WTC11 (cell line): ENCODE results near the gene NHSL1. TPM values are rescaled to one million over a fixed set of nuclear protein-coding genes. Genes with fewer than 3 reads are reported as not detected.

Experiments used
- ATF1 ChIP-seq: sonication (generic); formaldehyde crosslinking; IDR thresholded peaks from 2 replicates; pipeline ENCODE4 v1.8.1; 2023; ENCODE audit warnings: mild to moderate bottlenecking, moderate library complexity, missing genetic modification reagents
- ESRRA ChIP-seq: sonication (generic); formaldehyde crosslinking; IDR thresholded peaks from 2 replicates; pipeline ENCODE4 v1.8.1; 2022; ENCODE audit warnings: mild to moderate bottlenecking, missing genetic modification reagents, borderline replicate concordance
- GABPB1 ChIP-seq: sonication (generic); formaldehyde crosslinking; IDR thresholded peaks from 2 replicates; pipeline ENCODE4 v1.8.1; 2023; ENCODE audit warnings: mild to moderate bottlenecking, missing genetic modification reagents
- NR2C2 ChIP-seq: sonication (generic); formaldehyde crosslinking; IDR thresholded peaks from 2 replicates; pipeline ENCODE4 v1.8.0; 2022; ENCODE audit warnings: mild to moderate bottlenecking, missing genetic modification reagents
- ZNF232 ChIP-seq: sonication (generic); formaldehyde crosslinking; IDR thresholded peaks from 2 replicates; pipeline ENCODE4 v1.8.0; 2022; ENCODE audit warnings: mild to moderate bottlenecking, missing genetic modification reagents
- ZNF263 ChIP-seq: sonication (generic); formaldehyde crosslinking; IDR thresholded peaks from 2 replicates; pipeline ENCODE4 v1.8.1; 2022; ENCODE audit warnings: low read depth, mild to moderate bottlenecking, moderate library complexity, missing genetic modification reagents
- total RNA-seq: library from RNA; stranded (reverse); gene quantifications from 3 replicates; pipeline ENCODE4 v1.2.3, GENCODE V29; 2021
- TF ChIP-seq, protein P1 (sequence below): sonication (generic); formaldehyde crosslinking; conservative IDR thresholded peaks from 2 replicates; pipeline ENCODE4 v1.8.1; 2023; ENCODE audit warnings: mild to moderate bottlenecking, low read depth, missing genetic modification reagents, moderate library complexity
- TF ChIP-seq, protein P2 (sequence below): sonication (generic); formaldehyde crosslinking; IDR thresholded peaks from 2 replicates; pipeline ENCODE4 v1.8.1; 2022; ENCODE audit warnings: mild to moderate bottlenecking, moderate library complexity, missing genetic modification reagents
- TF ChIP-seq, protein P3 (sequence below): fragments of 250-450 bp; sonication (Bioruptor Pico); IDR thresholded peaks from 2 replicates; pipeline ENCODE4 v1.8.0; 2021; ENCODE audit warnings: mild to moderate bottlenecking
- TF ChIP-seq, protein P4 (sequence below): sonication (generic); formaldehyde crosslinking; IDR thresholded peaks from 2 replicates; pipeline ENCODE4 v1.8.0; 2023; ENCODE audit warnings: missing genetic modification reagents, mild to moderate bottlenecking, borderline replicate concordance
- TF ChIP-seq, protein P5 (sequence below): sonication (generic); formaldehyde crosslinking; IDR thresholded peaks from 2 replicates; pipeline ENCODE4 v1.8.0; 2022; ENCODE audit warnings: mild to moderate bottlenecking, missing genetic modification reagents
- TF ChIP-seq, protein P6 (sequence below): sonication (generic); formaldehyde crosslinking; IDR thresholded peaks from 2 replicates; pipeline ENCODE4 v1.8.1; 2022; ENCODE audit warnings: mild to moderate bottlenecking, missing genetic modification reagents, moderate library complexity, borderline replicate concordance
- TF ChIP-seq, protein P7 (sequence below): sonication (generic); formaldehyde crosslinking; IDR thresholded peaks from 2 replicates; pipeline ENCODE4 v1.8.1; 2023; ENCODE audit warnings: mild to moderate bottlenecking, missing genetic modification reagents
- TF ChIP-seq, protein P8 (sequence below): fragments of 250-450 bp; sonication (Bioruptor Pico); IDR thresholded peaks from 2 replicates; pipeline ENCODE4 v1.9.0; 2021; ENCODE audit warnings: mild to moderate bottlenecking

Gene NHSL1
- total RNA-seq, 1 experiment from 2014 or later, result 31.1 TPM

DNA sequence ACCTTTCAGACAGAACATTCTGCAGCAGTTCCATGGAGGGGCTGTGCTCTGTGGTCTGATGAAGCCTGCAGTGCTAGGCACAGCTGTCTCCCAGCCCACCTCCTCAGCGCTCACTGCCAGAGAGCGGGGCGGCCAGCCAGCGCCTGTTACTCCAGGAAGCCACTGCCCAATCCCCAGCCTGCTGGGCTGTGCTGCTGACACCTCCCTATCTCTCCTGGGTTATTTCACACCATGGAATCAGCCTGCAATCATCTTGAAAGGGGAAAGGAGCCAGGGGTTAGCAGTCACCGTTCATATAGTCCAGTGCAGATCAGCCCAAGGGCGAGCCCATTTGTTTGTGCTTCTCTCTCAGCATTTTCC is 46.3 kb upstream of the NHSL1 start (continued):
- TF ChIP-seq, protein P1, sequence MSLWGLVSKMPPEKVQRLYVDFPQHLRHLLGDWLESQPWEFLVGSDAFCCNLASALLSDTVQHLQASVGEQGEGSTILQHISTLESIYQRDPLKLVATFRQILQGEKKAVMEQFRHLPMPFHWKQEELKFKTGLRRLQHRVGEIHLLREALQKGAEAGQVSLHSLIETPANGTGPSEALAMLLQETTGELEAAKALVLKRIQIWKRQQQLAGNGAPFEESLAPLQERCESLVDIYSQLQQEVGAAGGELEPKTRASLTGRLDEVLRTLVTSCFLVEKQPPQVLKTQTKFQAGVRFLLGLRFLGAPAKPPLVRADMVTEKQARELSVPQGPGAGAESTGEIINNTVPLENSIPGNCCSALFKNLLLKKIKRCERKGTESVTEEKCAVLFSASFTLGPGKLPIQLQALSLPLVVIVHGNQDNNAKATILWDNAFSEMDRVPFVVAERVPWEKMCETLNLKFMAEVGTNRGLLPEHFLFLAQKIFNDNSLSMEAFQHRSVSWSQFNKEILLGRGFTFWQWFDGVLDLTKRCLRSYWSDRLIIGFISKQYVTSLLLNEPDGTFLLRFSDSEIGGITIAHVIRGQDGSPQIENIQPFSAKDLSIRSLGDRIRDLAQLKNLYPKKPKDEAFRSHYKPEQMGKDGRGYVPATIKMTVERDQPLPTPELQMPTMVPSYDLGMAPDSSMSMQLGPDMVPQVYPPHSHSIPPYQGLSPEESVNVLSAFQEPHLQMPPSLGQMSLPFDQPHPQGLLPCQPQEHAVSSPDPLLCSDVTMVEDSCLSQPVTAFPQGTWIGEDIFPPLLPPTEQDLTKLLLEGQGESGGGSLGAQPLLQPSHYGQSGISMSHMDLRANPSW, result no peak
- TF ChIP-seq ZNF263 (CRISPR knock-in tag), result no peak
- TF ChIP-seq, protein P2, sequence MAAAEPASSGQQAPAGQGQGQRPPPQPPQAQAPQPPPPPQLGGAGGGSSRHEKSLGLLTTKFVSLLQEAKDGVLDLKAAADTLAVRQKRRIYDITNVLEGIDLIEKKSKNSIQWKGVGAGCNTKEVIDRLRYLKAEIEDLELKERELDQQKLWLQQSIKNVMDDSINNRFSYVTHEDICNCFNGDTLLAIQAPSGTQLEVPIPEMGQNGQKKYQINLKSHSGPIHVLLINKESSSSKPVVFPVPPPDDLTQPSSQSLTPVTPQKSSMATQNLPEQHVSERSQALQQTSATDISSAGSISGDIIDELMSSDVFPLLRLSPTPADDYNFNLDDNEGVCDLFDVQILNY (CRISPR knock-in tag), result no peak
- no peak for TF ChIP-seq ESRRA
- peak; percentile 57 for TF ChIP-seq GABPB1 (CRISPR knock-in tag)
- TF ChIP-seq, protein P3, sequence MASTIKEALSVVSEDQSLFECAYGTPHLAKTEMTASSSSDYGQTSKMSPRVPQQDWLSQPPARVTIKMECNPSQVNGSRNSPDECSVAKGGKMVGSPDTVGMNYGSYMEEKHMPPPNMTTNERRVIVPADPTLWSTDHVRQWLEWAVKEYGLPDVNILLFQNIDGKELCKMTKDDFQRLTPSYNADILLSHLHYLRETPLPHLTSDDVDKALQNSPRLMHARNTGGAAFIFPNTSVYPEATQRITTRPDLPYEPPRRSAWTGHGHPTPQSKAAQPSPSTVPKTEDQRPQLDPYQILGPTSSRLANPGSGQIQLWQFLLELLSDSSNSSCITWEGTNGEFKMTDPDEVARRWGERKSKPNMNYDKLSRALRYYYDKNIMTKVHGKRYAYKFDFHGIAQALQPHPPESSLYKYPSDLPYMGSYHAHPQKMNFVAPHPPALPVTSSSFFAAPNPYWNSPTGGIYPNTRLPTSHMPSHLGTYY (CRISPR knock-in tag), result no peak
- TF ChIP-seq, protein P4, sequence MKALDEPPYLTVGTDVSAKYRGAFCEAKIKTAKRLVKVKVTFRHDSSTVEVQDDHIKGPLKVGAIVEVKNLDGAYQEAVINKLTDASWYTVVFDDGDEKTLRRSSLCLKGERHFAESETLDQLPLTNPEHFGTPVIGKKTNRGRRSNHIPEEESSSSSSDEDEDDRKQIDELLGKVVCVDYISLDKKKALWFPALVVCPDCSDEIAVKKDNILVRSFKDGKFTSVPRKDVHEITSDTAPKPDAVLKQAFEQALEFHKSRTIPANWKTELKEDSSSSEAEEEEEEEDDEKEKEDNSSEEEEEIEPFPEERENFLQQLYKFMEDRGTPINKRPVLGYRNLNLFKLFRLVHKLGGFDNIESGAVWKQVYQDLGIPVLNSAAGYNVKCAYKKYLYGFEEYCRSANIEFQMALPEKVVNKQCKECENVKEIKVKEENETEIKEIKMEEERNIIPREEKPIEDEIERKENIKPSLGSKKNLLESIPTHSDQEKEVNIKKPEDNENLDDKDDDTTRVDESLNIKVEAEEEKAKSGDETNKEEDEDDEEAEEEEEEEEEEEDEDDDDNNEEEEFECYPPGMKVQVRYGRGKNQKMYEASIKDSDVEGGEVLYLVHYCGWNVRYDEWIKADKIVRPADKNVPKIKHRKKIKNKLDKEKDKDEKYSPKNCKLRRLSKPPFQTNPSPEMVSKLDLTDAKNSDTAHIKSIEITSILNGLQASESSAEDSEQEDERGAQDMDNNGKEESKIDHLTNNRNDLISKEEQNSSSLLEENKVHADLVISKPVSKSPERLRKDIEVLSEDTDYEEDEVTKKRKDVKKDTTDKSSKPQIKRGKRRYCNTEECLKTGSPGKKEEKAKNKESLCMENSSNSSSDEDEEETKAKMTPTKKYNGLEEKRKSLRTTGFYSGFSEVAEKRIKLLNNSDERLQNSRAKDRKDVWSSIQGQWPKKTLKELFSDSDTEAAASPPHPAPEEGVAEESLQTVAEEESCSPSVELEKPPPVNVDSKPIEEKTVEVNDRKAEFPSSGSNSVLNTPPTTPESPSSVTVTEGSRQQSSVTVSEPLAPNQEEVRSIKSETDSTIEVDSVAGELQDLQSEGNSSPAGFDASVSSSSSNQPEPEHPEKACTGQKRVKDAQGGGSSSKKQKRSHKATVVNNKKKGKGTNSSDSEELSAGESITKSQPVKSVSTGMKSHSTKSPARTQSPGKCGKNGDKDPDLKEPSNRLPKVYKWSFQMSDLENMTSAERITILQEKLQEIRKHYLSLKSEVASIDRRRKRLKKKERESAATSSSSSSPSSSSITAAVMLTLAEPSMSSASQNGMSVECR (CRISPR knock-in tag), result no peak
- no peak for TF ChIP-seq NR2C2 (CRISPR knock-in tag)
- TF ChIP-seq ATF1 (CRISPR knock-in tag), result no peak
- TF ChIP-seq ZNF232 (CRISPR knock-in tag), result 0 out of 2 replicates have a peak, but pooled peaks have one; percentile 33
- TF ChIP-seq, protein P5, sequence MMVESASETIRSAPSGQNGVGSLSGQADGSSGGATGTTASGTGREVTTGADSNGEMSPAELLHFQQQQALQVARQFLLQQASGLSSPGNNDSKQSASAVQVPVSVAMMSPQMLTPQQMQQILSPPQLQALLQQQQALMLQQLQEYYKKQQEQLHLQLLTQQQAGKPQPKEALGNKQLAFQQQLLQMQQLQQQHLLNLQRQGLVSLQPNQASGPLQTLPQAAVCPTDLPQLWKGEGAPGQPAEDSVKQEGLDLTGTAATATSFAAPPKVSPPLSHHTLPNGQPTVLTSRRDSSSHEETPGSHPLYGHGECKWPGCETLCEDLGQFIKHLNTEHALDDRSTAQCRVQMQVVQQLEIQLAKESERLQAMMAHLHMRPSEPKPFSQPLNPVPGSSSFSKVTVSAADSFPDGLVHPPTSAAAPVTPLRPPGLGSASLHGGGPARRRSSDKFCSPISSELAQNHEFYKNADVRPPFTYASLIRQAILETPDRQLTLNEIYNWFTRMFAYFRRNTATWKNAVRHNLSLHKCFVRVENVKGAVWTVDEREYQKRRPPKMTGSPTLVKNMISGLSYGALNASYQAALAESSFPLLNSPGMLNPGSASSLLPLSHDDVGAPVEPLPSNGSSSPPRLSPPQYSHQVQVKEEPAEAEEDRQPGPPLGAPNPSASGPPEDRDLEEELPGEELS (CRISPR knock-in tag), result no peak; the same call in 1 of the 2 replicates
- TF ChIP-seq, protein P6, sequence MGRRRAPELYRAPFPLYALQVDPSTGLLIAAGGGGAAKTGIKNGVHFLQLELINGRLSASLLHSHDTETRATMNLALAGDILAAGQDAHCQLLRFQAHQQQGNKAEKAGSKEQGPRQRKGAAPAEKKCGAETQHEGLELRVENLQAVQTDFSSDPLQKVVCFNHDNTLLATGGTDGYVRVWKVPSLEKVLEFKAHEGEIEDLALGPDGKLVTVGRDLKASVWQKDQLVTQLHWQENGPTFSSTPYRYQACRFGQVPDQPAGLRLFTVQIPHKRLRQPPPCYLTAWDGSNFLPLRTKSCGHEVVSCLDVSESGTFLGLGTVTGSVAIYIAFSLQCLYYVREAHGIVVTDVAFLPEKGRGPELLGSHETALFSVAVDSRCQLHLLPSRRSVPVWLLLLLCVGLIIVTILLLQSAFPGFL, result no peak
- TF ChIP-seq, protein P7, sequence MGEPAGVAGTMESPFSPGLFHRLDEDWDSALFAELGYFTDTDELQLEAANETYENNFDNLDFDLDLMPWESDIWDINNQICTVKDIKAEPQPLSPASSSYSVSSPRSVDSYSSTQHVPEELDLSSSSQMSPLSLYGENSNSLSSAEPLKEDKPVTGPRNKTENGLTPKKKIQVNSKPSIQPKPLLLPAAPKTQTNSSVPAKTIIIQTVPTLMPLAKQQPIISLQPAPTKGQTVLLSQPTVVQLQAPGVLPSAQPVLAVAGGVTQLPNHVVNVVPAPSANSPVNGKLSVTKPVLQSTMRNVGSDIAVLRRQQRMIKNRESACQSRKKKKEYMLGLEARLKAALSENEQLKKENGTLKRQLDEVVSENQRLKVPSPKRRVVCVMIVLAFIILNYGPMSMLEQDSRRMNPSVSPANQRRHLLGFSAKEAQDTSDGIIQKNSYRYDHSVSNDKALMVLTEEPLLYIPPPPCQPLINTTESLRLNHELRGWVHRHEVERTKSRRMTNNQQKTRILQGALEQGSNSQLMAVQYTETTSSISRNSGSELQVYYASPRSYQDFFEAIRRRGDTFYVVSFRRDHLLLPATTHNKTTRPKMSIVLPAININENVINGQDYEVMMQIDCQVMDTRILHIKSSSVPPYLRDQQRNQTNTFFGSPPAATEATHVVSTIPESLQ (CRISPR knock-in tag), result no peak
- TF ChIP-seq, protein P8, sequence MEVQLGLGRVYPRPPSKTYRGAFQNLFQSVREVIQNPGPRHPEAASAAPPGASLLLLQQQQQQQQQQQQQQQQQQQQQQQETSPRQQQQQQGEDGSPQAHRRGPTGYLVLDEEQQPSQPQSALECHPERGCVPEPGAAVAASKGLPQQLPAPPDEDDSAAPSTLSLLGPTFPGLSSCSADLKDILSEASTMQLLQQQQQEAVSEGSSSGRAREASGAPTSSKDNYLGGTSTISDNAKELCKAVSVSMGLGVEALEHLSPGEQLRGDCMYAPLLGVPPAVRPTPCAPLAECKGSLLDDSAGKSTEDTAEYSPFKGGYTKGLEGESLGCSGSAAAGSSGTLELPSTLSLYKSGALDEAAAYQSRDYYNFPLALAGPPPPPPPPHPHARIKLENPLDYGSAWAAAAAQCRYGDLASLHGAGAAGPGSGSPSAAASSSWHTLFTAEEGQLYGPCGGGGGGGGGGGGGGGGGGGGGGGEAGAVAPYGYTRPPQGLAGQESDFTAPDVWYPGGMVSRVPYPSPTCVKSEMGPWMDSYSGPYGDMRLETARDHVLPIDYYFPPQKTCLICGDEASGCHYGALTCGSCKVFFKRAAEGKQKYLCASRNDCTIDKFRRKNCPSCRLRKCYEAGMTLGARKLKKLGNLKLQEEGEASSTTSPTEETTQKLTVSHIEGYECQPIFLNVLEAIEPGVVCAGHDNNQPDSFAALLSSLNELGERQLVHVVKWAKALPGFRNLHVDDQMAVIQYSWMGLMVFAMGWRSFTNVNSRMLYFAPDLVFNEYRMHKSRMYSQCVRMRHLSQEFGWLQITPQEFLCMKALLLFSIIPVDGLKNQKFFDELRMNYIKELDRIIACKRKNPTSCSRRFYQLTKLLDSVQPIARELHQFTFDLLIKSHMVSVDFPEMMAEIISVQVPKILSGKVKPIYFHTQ (CRISPR knock-in tag), result no peak
- TF ChIP-seq, all 79 proteins: peak for 3
